ENCODE data around the gene EIF5A. TPM values are rescaled to one million over a fixed set of nuclear protein-coding genes. Genes with fewer than 3 reads are reported as not detected.
"Not testable (repeated sequence)": the region's sequence is repeated elsewhere in the genome, so short reads cannot be mapped to it uniquely, and the experiment has no call there.

EIF5A gene
- total RNA-seq, 1 experiment from 2014 or later: 1,142 TPM

DNA sequence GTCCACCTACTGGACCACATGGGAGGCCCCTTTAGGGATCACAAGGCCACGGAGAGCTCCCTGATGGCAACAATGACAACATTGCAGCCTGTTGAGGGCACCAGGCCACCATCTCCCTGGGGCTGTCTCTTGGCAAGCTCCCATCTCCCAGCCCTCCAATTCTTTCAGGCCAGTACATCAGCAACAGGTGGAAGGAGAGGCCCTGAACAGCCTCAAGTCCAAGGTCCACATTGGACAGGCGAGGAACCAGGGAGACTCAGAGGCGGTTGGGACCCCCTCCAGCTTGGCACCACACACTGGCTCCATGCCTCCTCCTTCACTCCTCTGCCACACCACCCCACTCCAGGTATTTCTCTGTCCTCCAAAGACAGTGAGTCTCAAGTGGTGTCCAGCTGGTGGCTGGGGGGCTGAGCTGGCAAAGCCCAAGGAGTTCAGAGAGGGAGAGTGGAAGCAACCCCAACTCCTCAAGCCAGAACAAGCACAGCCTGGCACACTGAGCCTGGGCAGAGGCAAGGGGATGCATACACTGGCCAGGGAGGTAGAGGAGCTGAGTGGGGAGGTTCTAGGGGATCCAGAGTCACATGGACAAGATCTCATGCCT is 27.6 kb downstream of the EIF5A start:
- BruUV-seq (replicated peaks): no TSS peak
- Mint-ChIP-seq H3K4me1 (ENCODE audit: insufficient read depth, unreplicated experiment) (no peaks in the 10 kb centered on the region), H3K36me3 (ENCODE audit: insufficient read depth, unreplicated experiment) (peaks cover 5% of the 10 kb centered on the region), H3K4me3 (ENCODE audit: unreplicated experiment) (no peak overlapping the region), H3K9me3 (ENCODE audit: unreplicated experiment) (no peaks in the 10 kb centered on the region), H3K27me3 (ENCODE audit: insufficient read depth, unreplicated experiment) (no peaks in the 10 kb centered on the region), H3K27ac (ENCODE audit: low read depth, unreplicated experiment) (no peak overlapping the region)
- ChIA-PET CTCF (interaction anchor here (0.6 to 1.3 kb wide), 3 partner anchors 9 to 483 kb away, joined by 3 to 4 read pairs (median 3); no protein-coding TSS in a partner anchor), POLR2A (interaction anchor here (1.0 to 1.6 kb wide), 3 partner anchors 9 to 225 kb away, joined by 3 to 5 read pairs (median 3); partner anchors contain the start of gene TMEM95)
- intact Hi-C loops (cut with micrococcal nuclease): no loop called here
- TF ChIP-seq, protein P1, sequence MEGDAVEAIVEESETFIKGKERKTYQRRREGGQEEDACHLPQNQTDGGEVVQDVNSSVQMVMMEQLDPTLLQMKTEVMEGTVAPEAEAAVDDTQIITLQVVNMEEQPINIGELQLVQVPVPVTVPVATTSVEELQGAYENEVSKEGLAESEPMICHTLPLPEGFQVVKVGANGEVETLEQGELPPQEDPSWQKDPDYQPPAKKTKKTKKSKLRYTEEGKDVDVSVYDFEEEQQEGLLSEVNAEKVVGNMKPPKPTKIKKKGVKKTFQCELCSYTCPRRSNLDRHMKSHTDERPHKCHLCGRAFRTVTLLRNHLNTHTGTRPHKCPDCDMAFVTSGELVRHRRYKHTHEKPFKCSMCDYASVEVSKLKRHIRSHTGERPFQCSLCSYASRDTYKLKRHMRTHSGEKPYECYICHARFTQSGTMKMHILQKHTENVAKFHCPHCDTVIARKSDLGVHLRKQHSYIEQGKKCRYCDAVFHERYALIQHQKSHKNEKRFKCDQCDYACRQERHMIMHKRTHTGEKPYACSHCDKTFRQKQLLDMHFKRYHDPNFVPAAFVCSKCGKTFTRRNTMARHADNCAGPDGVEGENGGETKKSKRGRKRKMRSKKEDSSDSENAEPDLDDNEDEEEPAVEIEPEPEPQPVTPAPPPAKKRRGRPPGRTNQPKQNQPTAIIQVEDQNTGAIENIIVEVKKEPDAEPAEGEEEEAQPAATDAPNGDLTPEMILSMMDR (IDR thresholded peaks at IDR 0.05; ENCODE audit: unreplicated experiment): no peak
- DNase-seq (ENCODE audit: unreplicated experiment): no peak

DNA sequence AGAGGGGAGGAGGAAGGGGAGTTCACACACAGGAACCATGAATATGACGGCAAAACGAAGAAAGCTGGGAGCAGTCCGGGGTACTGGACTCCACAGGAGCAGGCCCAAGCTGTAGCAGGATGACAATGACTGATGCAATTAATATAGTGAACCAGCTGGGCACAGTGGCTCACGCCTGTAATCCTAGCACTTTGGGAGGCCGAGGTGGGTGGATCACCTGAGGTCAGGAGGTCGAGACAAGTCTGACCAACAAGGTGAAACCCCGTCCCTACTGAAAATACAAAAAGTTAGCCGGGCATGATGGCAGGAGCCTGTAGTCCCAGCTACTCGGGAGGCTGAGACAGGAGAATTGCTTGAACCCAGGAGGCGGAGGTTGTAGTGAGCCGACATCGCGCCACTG is 28.3 kb downstream of the EIF5A start:
- H3K9me3 Mint-ChIP-seq (ENCODE audit: unreplicated experiment); H3K4me1 Mint-ChIP-seq (ENCODE audit: insufficient read depth, unreplicated experiment); H3K27ac Mint-ChIP-seq (ENCODE audit: low read depth, unreplicated experiment); intact Hi-C loops (cut with micrococcal nuclease); H3K36me3 Mint-ChIP-seq (ENCODE audit: insufficient read depth, unreplicated experiment); H3K27me3 Mint-ChIP-seq (ENCODE audit: insufficient read depth, unreplicated experiment); BruUV-seq (replicated peaks); DNase-seq (ENCODE audit: unreplicated experiment); H3K4me3 Mint-ChIP-seq (ENCODE audit: unreplicated experiment): not testable (repeated sequence)
- ChIA-PET CTCF (interaction anchor here (1.3 to 1.4 kb wide), 2 partner anchors 10 to 39 kb away, joined by 4 to 5 read pairs; no protein-coding TSS in a partner anchor), POLR2A (interaction anchor here (1.0 to 1.2 kb wide), 2 partner anchors 15 to 224 kb away, joined by 3 to 6 read pairs; no protein-coding TSS in a partner anchor)

DNA sequence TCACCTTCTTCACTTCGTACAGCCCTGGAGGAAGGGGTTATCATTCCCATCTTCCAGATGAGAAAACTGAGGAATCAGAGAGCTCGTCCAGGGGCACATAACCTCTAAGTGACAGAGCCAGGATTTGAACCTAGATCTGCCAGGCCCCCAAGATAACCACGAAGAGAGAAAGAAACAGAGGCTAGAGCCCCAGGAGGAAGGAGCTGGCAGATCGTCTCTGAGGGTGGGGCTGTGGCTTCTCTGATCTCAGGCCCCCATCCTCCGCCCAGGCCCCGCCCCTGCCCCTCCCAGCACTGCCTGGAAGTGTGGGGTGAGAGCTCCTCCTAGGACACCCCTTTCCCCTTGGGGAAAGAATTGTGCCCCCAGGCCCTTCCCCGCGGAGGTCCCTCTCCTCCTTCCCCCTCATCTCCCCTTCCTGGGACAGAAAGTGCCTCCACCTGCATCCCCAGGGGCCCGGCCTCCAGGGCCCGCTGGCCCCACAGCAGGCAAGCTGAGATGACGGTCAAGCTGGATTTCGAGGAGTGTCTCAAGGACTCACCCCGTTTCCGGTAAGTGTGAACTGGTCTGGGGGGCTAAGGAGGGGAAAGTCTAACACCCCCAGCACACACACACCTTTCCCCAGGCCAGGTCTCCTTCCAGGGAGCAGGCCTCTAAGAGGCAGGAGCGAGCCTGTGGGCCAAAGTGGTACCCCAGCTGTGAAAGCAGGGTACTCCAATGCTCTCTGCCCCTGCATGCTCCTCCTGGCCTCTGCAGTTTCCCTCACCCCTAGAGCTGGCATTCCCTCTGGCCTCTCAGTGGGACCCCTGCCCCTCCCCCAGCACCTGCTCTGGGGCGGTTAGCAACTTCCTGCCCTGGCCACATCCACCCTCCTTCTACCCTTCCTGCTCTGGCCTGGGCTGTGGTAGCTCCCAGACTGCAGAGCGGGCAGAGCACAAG is 29.1 kb downstream of the EIF5A start, which contains the start of gene ACAP1:
Gene ACAP1 (plus strand): TSS at position 290 of the 936 bp plus-strand sequence. CDS start 206 bp downstream, at position 496.
- peaks cover 5% of the 10 kb centered on the region for H3K36me3 Mint-ChIP-seq (ENCODE audit: insufficient read depth, unreplicated experiment)
- H3K4me1 Mint-ChIP-seq (ENCODE audit: insufficient read depth, unreplicated experiment): no peaks in the 10 kb centered on the region
- no peak within 1 kb of the TSS for H3K27ac Mint-ChIP-seq (ENCODE audit: low read depth, unreplicated experiment)
- CTCF ChIA-PET: interaction anchor here (0.6 to 1.6 kb wide), 4 partner anchors 9 to 248 kb away, joined by 4 to 5 read pairs (median 4); no protein-coding TSS in a partner anchor
- POLR2A ChIA-PET: interaction anchor here (1.2 to 2.0 kb wide), 2 partner anchors 15 to 21 kb away, joined by 5 to 6 read pairs; partner anchors contain the start of gene GPS2
- intact Hi-C loops (cut with micrococcal nuclease): no loop called here
- TF ChIP-seq, protein P1 (IDR thresholded peaks at IDR 0.05; ENCODE audit: unreplicated experiment): no peak
- no peak within 1 kb of the TSS for H3K4me3 Mint-ChIP-seq (ENCODE audit: unreplicated experiment)
- no peak for DNase-seq (ENCODE audit: unreplicated experiment)
- BruUV-seq (replicated peaks): no TSS peak
- no peaks in the 10 kb centered on the region for H3K9me3 Mint-ChIP-seq (ENCODE audit: unreplicated experiment)
- peaks cover 6% of the 10 kb centered on the region for H3K27me3 Mint-ChIP-seq (ENCODE audit: insufficient read depth, unreplicated experiment)

DNA sequence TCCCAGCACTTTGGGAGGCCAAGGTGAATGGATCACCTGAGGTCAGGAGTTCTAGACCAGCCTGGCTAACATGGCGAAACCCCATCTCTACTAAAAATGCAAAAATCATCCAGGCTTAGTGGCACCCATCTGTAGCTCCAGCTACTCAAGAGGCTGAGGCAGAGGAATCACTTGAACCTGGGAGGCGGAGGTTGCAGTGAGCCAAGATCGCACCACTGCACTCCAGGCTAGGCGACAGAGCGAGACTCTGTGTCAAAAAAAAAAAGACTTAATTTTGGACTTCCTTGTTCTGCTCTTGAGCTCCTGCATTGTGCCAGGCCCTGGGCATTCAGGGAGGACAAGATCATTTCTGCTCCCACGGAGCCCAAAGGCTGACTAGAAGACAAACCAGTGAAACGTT is 30.2 kb downstream of the EIF5A start:
- POLR2A ChIA-PET: interaction anchor here (0.6 to 2.0 kb wide), 5 partner anchors 11 to 1146 kb away, joined by 3 to 5 read pairs (median 4); partner anchors contain the start of gene GPS2
- H3K4me1 Mint-ChIP-seq (ENCODE audit: insufficient read depth, unreplicated experiment); H3K27ac Mint-ChIP-seq (ENCODE audit: low read depth, unreplicated experiment); DNase-seq (ENCODE audit: unreplicated experiment); intact Hi-C loops (cut with micrococcal nuclease); BruUV-seq (replicated peaks); H3K4me3 Mint-ChIP-seq (ENCODE audit: unreplicated experiment); H3K9me3 Mint-ChIP-seq (ENCODE audit: unreplicated experiment); H3K36me3 Mint-ChIP-seq (ENCODE audit: insufficient read depth, unreplicated experiment): not testable (repeated sequence)
- H3K27me3 Mint-ChIP-seq (ENCODE audit: insufficient read depth, unreplicated experiment): peaks cover 12% of the 10 kb centered on the region
- CTCF ChIA-PET: interaction anchor here (0.6 to 1.6 kb wide), 4 partner anchors 8 to 247 kb away, joined by 3 to 4 read pairs (median 4); no protein-coding TSS in a partner anchor

All from MCF 10A (cell line).